A549 (cell line): Measurements from ENCODE around the gene ATXN2. TPM values are rescaled to one million over a fixed set of nuclear protein-coding genes. Genes with fewer than 3 reads are reported as not detected.
A peak's percentile ranks its signal among the peaks of the same experiment; 100 is the strongest.

ENCODE experiments used
- ATAC-seq, 2 experiments: fragments of 200-7000 bp in 1 of 2; fragments of >200 bp in 1 of 2; cut with Nextera tagmentation in 1 of 2; cut with Tn5 transposase in 1 of 2; 3 replicates each; pipeline versions ENCODE4 v1.8.0 to v1.9.1; 2018 to 2020; ENCODE audit warnings: mild to moderate bottlenecking in 1 of 2, moderate library complexity in 1 of 2
- CTCF ChIA-PET: fragments of 300-600 bp; sonication (Branson Sonifier 250); formaldehyde crosslinking; extraction: SDS; loops from one replicate; lab custom pipeline; 2021; ENCODE audit warnings: antibody characterized with exemption, inconsistent platforms; lab: Yijun Ruan, JAX
- POLR2A ChIA-PET: fragments of 350-600 bp; formaldehyde crosslinking; extraction: SDS; loops from one replicate; lab custom pipeline; 2021; ENCODE audit warnings: antibody characterized with exemption, inconsistent platforms; lab: Yijun Ruan, JAX
- DNase-seq, 2 experiments: peaks; one replicate each; pipeline versions ENCODE4 v3.0.0 to v3.0.0-alpha.2; 2011 to 2016; ENCODE audit warnings: low read depth in 1 of 2, low spot score in 1 of 2
- FAIRE-seq: peaks from 2 replicates; lab custom pipeline; 2011; peaks lifted over from hg19 to GRCh38; lab: Jason Lieb, UNC
- H3K27ac ChIP-seq, 2 experiments: fragments of >200 bp; sonication (Bioruptor Twin); formaldehyde crosslinking; 3 replicates each; pipeline ENCODE4 v1.5.1; 2016 to 2017
- H3K4me1 ChIP-seq: fragments of >200 bp; sonication (Bioruptor Twin); formaldehyde crosslinking; 3 replicates; pipeline ENCODE4 v1.6.1; 2016
- H3K4me2 ChIP-seq: fragments of >200 bp; sonication (Bioruptor Twin); formaldehyde crosslinking; 3 replicates; pipeline ENCODE4 v1.6.1; 2016
- H3K4me3 ChIP-seq: fragments of >200 bp; sonication (Bioruptor Twin); formaldehyde crosslinking; 3 replicates; pipeline ENCODE4 v1.5.1; 2016
- H3K9me3 ChIP-seq: fragments of >200 bp; sonication (Bioruptor Twin); formaldehyde crosslinking; 3 replicates; pipeline ENCODE4 v1.6.1; 2016
- BHLHE40 ChIP-seq: IDR thresholded peaks from 2 replicates; pipeline ENCODE4 v1.6.1; 2012; ENCODE audit warnings: low read depth, low read length, inconsistent platforms
- CBX2 ChIP-seq: fragments of 200-600 bp; sonication (generic); IDR thresholded peaks from 2 replicates; pipeline ENCODE4 v1.6.1; 2016; ENCODE audit warnings: low read depth, mild to moderate bottlenecking, borderline replicate concordance
- CEBPB ChIP-seq, 2 experiments: fragments of >200 bp in 1 of 2; sonication (Bioruptor Twin) in 1 of 2; formaldehyde crosslinking in 1 of 2; IDR thresholded peaks; 2 replicates each; pipeline ENCODE4 v1.6.1; 2012 to 2016
- CHD4 ChIP-seq: fragments of 200-600 bp; sonication (generic); IDR thresholded peaks from 2 replicates; pipeline ENCODE4 v1.6.1; 2016; ENCODE audit warnings: antibody characterized with exemption, mild to moderate bottlenecking, borderline replicate concordance
- EHF ChIP-seq: fragments of 250-450 bp; sonication (Bioruptor Pico); IDR thresholded peaks from 2 replicates; pipeline ENCODE4 v1.5.0; 2020; ENCODE audit warnings: mild to moderate bottlenecking
- EHMT2 ChIP-seq: fragments of 200-600 bp; sonication (generic); IDR thresholded peaks from 2 replicates; pipeline ENCODE4 v1.6.1; 2016; ENCODE audit warnings: antibody characterized with exemption, low read depth, mild to moderate bottlenecking, moderate library complexity
- FOSL2 ChIP-seq, 2 experiments: fragments of 450-650 bp in 1 of 2; fragments of >200 bp in 1 of 2; sonication (Bioruptor Twin) in 1 of 2; formaldehyde crosslinking; IDR thresholded peaks; 2 replicates each; pipeline versions ENCODE4 v1.5.0 to v1.6.1; 2016 to 2020; ENCODE audit warnings: mild to moderate bottlenecking in 1 of 2, moderate library complexity in 1 of 2
- HEYL ChIP-seq: fragments of 250-450 bp; sonication (Bioruptor Pico); IDR thresholded peaks from 2 replicates; pipeline ENCODE4 v1.8.0; 2021; ENCODE audit warnings: mild to moderate bottlenecking, moderate library complexity
- HOXB13 ChIP-seq: fragments of 250-450 bp; sonication (Bioruptor Pico); IDR thresholded peaks from 2 replicates; pipeline ENCODE4 v1.5.0; 2020; ENCODE audit warnings: low read depth, mild to moderate bottlenecking, moderate library complexity
- HOXB5 ChIP-seq: fragments of 250-450 bp; sonication (Bioruptor Pico); IDR thresholded peaks from 2 replicates; pipeline ENCODE4 v1.5.0; 2020; ENCODE audit warnings: mild to moderate bottlenecking, moderate library complexity
- JUNB ChIP-seq: fragments of >200 bp; sonication (Bioruptor Twin); formaldehyde crosslinking; IDR thresholded peaks from 2 replicates; pipeline ENCODE4 v1.6.1; 2016
- MAFK ChIP-seq: fragments of 450-650 bp; IDR thresholded peaks from 2 replicates; pipeline ENCODE4 v1.6.1; 2014; ENCODE audit not compliant: partially characterized antibody
- POLR2A ChIP-seq: IDR thresholded peaks from 2 replicates; pipeline ENCODE4 v1.6.1; 2012; ENCODE audit warnings: mild to moderate bottlenecking, low read length
- RAD21 ChIP-seq, 2 experiments: fragments of >200 bp in 1 of 2; sonication (Bioruptor Twin) in 1 of 2; formaldehyde crosslinking in 1 of 2; IDR thresholded peaks in 1 of 2; conservative IDR thresholded peaks in 1 of 2; 2 replicates in 1 of 2; 3 replicates in 1 of 2; pipeline ENCODE4 v1.6.1; 2012 to 2018; ENCODE audit warnings: inconsistent platforms in 1 of 2
- RFX5 ChIP-seq: fragments of 450-650 bp; IDR thresholded peaks from 2 replicates; pipeline ENCODE4 v1.7.1; 2014; ENCODE audit warnings: antibody characterized with exemption, mild to moderate bottlenecking, moderate library complexity
- SREBF2 ChIP-seq: fragments of 450-650 bp; IDR thresholded peaks from 2 replicates; pipeline ENCODE4 v1.6.1; 2014; ENCODE audit warnings: mild to moderate bottlenecking, moderate library complexity
- TFCP2L1 ChIP-seq: fragments of 250-450 bp; sonication (Bioruptor Pico); IDR thresholded peaks from 2 replicates; pipeline ENCODE4 v1.5.0; 2021; ENCODE audit warnings: mild to moderate bottlenecking
- ZNF302 ChIP-seq: fragments of 250-450 bp; sonication (Bioruptor Pico); IDR thresholded peaks from 2 replicates; pipeline ENCODE4 v1.9.0; 2021; ENCODE audit warnings: inconsistent platforms, mild to moderate bottlenecking, moderate library complexity
- ZSCAN20 ChIP-seq: fragments of 250-450 bp; sonication (Bioruptor Pico); IDR thresholded peaks from 2 replicates; pipeline ENCODE4 v1.8.0; 2022; ENCODE audit warnings: mild to moderate bottlenecking, moderate library complexity
- WGBS: methylation state at CpG from one replicate; pipeline ENCODE4 v1.1.6; 2017; ENCODE audit errors: missing lambda C conversion rate; 5-methylcytosine and 5-hydroxymethylcytosine counted together
- polyA plus RNA-seq, 4 experiments: library from polyadenylated mRNA; depleted of rRNA in 3 of 4; stranded (reverse); fragments of >200 nt; fragmentation: RNase III in 1 of 4; extraction: RNeasy Plus Mini Kit Qiagen cat#74134 plus additional on column Dnase treatment in 1 of 4; gene quantifications; 2 replicates in 3 of 4; 3 replicates in 1 of 4; pipeline ENCODE4 v1.2.3, GENCODE V29; 2011 to 2017
- TF ChIP-seq, protein P1 (sequence below): IDR thresholded peaks from 2 replicates; pipeline ENCODE4 v1.6.1; 2012
- TF ChIP-seq, protein P2 (sequence below): fragments of 150-350 bp; IDR thresholded peaks from 2 replicates; pipeline ENCODE4 v1.6.1; 2014; ENCODE audit warnings: low read depth, mild to moderate bottlenecking, low read length
- TF ChIP-seq, protein P3 (sequence below): fragments of 450-650 bp; IDR thresholded peaks from 2 replicates; pipeline ENCODE4 v1.6.1; 2014; ENCODE audit warnings: antibody characterized with exemption
- TF ChIP-seq, protein P4 (sequence below): fragments of 250-450 bp; sonication (Bioruptor Pico); IDR thresholded peaks from 2 replicates; pipeline ENCODE4 v1.5.0; 2021; ENCODE audit warnings: mild to moderate bottlenecking, moderate library complexity, borderline replicate concordance
- TF ChIP-seq, protein P5 (sequence below): IDR thresholded peaks from 2 replicates; pipeline ENCODE4 v1.6.1; 2012; ENCODE audit warnings: low read depth, borderline replicate concordance

Gene ATXN2
- polyA plus RNA-seq, 2 of the 4 experiments (the other 2 are of a cell fraction) = 24.8 to 30.6 TPM

DNA sequence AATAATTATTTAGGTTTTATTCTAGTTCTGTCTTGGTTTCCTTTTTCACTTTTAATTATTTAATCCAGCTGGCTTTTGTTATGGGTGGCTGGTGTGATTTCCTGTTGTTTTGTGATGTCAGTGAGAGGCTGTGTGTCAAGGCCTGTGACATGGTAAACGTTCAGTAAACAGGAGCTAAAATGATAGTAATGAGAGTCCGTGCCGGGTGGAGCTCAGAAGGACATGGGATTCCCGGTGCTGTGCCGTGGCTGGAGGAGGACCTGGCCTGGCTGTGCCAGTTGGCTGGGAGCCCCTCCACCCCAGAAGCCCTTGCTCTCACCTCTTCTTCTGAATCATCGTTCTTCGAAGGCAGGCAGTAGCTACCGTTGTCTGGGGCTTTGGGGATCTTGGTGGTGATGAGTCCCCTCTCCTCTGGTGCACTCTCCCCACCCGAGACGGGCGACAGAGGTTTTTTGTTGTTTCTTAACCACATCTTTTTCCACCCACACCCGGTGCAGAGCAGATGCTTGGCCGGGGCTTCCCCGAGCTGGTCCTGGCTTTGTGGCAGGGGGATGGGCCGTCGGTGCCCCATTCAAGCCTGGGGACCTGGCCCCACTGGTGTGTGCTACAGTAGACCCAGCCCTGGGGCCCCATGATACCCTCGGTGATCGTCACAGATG is 164.3 kb downstream of the ATXN2 start:
- DNase-seq = no peak
- 0 out of 6 replicates have a peak, but pooled peaks of 1 of the 2 experiments have one; percentile 2 for ATAC-seq
- no peak for FAIRE-seq
- no peaks in the 10 kb centered on the region for H3K9me3 ChIP-seq
- 72% methylated on average over 18 of the region's 18 CpGs for WGBS
- ChIA-PET POLR2A (no interaction called here), CTCF (interaction anchor here (0.6 to 17.4 kb wide), 7 partner anchors 9 to 1249 kb away, joined by 3 to 154 read pairs (median 4); no protein-coding TSS in a partner anchor)
- TF ChIP-seq CBX2 (no peak), MAFK (no peak), SREBF2 (no peak), RFX5 (no peak)
- TF ChIP-seq, protein P1, sequence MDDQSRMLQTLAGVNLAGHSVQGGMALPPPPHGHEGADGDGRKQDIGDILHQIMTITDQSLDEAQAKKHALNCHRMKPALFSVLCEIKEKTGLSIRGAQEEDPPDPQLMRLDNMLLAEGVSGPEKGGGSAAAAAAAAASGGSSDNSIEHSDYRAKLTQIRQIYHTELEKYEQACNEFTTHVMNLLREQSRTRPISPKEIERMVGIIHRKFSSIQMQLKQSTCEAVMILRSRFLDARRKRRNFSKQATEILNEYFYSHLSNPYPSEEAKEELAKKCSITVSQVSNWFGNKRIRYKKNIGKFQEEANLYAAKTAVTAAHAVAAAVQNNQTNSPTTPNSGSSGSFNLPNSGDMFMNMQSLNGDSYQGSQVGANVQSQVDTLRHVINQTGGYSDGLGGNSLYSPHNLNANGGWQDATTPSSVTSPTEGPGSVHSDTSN = no peak
- TF ChIP-seq, protein P2, sequence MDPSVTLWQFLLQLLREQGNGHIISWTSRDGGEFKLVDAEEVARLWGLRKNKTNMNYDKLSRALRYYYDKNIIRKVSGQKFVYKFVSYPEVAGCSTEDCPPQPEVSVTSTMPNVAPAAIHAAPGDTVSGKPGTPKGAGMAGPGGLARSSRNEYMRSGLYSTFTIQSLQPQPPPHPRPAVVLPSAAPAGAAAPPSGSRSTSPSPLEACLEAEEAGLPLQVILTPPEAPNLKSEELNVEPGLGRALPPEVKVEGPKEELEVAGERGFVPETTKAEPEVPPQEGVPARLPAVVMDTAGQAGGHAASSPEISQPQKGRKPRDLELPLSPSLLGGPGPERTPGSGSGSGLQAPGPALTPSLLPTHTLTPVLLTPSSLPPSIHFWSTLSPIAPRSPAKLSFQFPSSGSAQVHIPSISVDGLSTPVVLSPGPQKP = no peak
- TF ChIP-seq, protein P3, sequence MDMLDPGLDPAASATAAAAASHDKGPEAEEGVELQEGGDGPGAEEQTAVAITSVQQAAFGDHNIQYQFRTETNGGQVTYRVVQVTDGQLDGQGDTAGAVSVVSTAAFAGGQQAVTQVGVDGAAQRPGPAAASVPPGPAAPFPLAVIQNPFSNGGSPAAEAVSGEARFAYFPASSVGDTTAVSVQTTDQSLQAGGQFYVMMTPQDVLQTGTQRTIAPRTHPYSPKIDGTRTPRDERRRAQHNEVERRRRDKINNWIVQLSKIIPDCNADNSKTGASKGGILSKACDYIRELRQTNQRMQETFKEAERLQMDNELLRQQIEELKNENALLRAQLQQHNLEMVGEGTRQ = no peak
- TF ChIP-seq, protein P4, sequence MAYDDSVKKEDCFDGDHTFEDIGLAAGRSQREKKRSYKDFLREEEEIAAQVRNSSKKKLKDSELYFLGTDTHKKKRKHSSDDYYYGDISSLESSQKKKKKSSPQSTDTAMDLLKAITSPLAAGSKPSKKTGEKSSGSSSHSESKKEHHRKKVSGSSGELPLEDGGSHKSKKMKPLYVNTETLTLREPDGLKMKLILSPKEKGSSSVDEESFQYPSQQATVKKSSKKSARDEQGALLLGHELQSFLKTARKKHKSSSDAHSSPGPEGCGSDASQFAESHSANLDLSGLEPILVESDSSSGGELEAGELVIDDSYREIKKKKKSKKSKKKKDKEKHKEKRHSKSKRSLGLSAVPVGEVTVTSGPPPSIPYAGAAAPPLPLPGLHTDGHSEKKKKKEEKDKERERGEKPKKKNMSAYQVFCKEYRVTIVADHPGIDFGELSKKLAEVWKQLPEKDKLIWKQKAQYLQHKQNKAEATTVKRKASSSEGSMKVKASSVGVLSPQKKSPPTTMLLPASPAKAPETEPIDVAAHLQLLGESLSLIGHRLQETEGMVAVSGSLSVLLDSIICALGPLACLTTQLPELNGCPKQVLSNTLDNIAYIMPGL (CRISPR knock-in tag) = no peak
- peaks cover 33% of the 10 kb centered on the region for H3K4me1 ChIP-seq
- H3K4me2 ChIP-seq = no peak overlapping the region
- no peak overlapping the region for H3K4me3 ChIP-seq
- no peak overlapping the region for H3K27ac ChIP-seq

DNA sequence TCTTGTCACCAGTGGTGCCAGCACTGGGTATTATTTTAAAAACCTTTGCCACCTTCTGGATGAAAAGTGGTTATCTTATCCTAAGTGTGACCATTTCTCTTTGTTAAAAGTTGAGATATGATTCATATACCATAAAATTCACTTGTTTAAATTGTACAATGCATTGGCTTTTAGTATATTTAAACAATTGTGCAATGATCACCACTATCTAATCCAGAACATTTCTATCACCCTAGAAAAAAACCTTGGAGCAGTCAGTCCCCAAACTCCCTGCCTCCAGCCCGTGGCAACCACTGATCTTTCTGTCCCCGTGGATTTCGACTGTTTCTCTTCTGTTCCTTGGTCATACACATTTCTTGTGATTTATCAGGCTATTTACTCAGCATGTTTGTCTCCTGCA is 165.1 kb downstream of the ATXN2 start:
- Histone ChIP-seq H3K4me1 (peaks cover 33% of the 10 kb centered on the region), H3K4me3 (no peak overlapping the region), H3K27ac (no peak overlapping the region), H3K4me2 (no peak overlapping the region), H3K9me3 (no peaks in the 10 kb centered on the region)
- 77% methylated on average over 3 of the region's 3 CpGs for WGBS
- TF ChIP-seq CEBPB (IDR thresholded peaks at IDR 0.05) (peak in 1 of 2 experiments; percentile 12; a peak in 1 of 4 replicates), HOXB13 (CRISPR knock-in tag) (no peak), RFX5 (no peak), CHD4 (no peak), BHLHE40 (no peak)
- POLR2A ChIA-PET = no interaction called here
- CTCF ChIA-PET = interaction anchor here (0.7 to 17.4 kb wide), 4 partner anchors 15 to 102 kb away, joined by 3 to 154 read pairs (median 5); no protein-coding TSS in a partner anchor
- no peak for ATAC-seq
- FAIRE-seq = no peak
- DNase-seq = no peak

DNA sequence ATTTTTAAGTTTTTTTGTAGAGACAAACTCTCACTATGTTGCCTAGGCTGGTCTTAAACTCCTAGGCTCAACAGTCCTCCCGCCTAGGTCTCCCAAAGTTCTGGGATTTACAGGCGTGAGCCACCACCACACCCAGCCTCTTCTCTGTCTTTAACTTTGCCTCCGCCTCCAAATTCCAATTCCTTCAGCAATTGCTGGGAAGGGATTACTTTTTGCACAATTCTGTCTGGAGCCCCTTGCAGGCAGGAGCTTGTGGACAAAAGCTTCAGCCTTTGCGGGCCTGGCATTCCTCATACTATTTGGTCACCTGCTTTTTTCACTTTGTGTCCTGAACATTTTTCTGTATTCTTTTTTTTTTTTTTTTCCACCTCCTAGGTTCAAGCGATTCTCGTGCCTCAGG is 167.3 kb downstream of the ATXN2 start:
- Histone ChIP-seq H3K27ac (no peak overlapping the region), H3K4me3 (no peak overlapping the region), H3K9me3 (no peaks in the 10 kb centered on the region), H3K4me2 (no peak overlapping the region), H3K4me1 (peaks cover 23% of the 10 kb centered on the region)
- no peak for DNase-seq
- ChIA-PET POLR2A (no interaction called here), CTCF (interaction anchor here (1.0 to 17.4 kb wide), 4 partner anchors 14 to 33 kb away, joined by 3 to 154 read pairs (median 5); no protein-coding TSS in a partner anchor)
- TF ChIP-seq EHMT2 (no peak), JUNB (no peak), HOXB5 (CRISPR knock-in tag) (no peak), ZSCAN20 (CRISPR knock-in tag) (no peak), TFCP2L1 (CRISPR knock-in tag) (no peak), RAD21 (conservative IDR thresholded peaks at IDR 0.05 in 1 of 2, IDR thresholded peaks at IDR 0.05 in 1 of 2) (no peak), HEYL (CRISPR knock-in tag) (no peak), FOSL2 (IDR thresholded peaks at IDR 0.05) (no peak), FOSL2 (CRISPR knock-in tag; IDR thresholded peaks at IDR 0.05) (no peak), EHF (CRISPR knock-in tag) (no peak), CBX2 (no peak), POLR2A (no peak), BHLHE40 (no peak), ZNF302 (CRISPR knock-in tag) (no peak)
- TF ChIP-seq, protein P5, sequence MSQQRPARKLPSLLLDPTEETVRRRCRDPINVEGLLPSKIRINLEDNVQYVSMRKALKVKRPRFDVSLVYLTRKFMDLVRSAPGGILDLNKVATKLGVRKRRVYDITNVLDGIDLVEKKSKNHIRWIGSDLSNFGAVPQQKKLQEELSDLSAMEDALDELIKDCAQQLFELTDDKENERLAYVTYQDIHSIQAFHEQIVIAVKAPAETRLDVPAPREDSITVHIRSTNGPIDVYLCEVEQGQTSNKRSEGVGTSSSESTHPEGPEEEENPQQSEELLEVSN = no peak
- 83% methylated on average over 6 of the region's 6 CpGs for WGBS
- FAIRE-seq = no peak
- ATAC-seq = no peak
